ENCODE results near the gene KLK5. TPM values are rescaled to one million over a fixed set of nuclear protein-coding genes. Genes with fewer than 3 reads are reported as not detected.

The KLK5 gene
- total RNA-seq, 1 experiment from 2014 or later, result not detected

GRCh38 chr19:50894478-50895356 is 58.1 kb downstream of the KLK5 start:
- Histone ChIP-seq H3K27me3 (replicated peaks; ENCODE audit: control insufficient read depth, insufficient read depth, low read length) (no peaks in the 10 kb centered on the region), H3K9me3 (no peaks in the 10 kb centered on the region), H3K36me3 (ENCODE audit: control insufficient read depth, insufficient read depth, low read length) (no peaks in the 10 kb centered on the region), H3K4me1 (no peaks in the 10 kb centered on the region), H3K4me3 (ENCODE audit: low read depth, low read length) (no peak overlapping the region)
- no peaks in the 10 kb centered on the region for H3K4me1 Mint-ChIP-seq (ENCODE audit: low read depth, unreplicated experiment)
- no peak overlapping the region for H3K27ac Mint-ChIP-seq (ENCODE audit: unreplicated experiment)
- no peak for TF ChIP-seq CTCF (IDR thresholded peaks at IDR 0.05; ENCODE audit: insufficient read depth in 1 of 2, low read depth in 1 of 2, low read length in 1 of 2, severe bottlenecking in 1 of 2, unreplicated experiment in 1 of 2)
- POLR2A ChIA-PET, result no interaction called here
- no peak for DNase-seq
- no TSS peak for BruUV-seq (replicated peaks)
- CTCF ChIA-PET, result no interaction called here
- intact Hi-C loops (cut with micrococcal nuclease; ENCODE audit: unreplicated experiment), result no loop called here
- peaks cover 8% of the 10 kb centered on the region for H3K27me3 Mint-ChIP-seq (ENCODE audit: insufficient read depth, unreplicated experiment)
- H3K4me3 Mint-ChIP-seq (ENCODE audit: unreplicated experiment), result no peak overlapping the region
- H3K36me3 Mint-ChIP-seq (ENCODE audit: insufficient read depth, unreplicated experiment), result no peaks in the 10 kb centered on the region
- no peaks in the 10 kb centered on the region for H3K9me3 Mint-ChIP-seq (ENCODE audit: unreplicated experiment)

Other genes starting within 250 kb of the KLK5 start
- not detected in 2 replicates for gene SHANK1, start 233.2 kb downstream of the KLK5 start, total RNA-seq (2022)
- 0.51 and 1.1 TPM in 2 replicates for gene CLEC11A, start 229.7 kb downstream of the KLK5 start, total RNA-seq (2022)
- not detected in 2 replicates for gene GPR32, start 182.6 kb downstream of the KLK5 start, total RNA-seq (2022)
- gene ACP4, start 162.6 kb downstream of the KLK5 start, total RNA-seq (2022), result not detected in 2 replicates
- gene KLK1, start 129.3 kb downstream of the KLK5 start, total RNA-seq (2022), result 0.73 and 1.1 TPM in 2 replicates
- gene KLK15, start 119.5 kb downstream of the KLK5 start, total RNA-seq (2022), result not detected in 2 replicates
- gene KLK3, start 98.1 kb downstream of the KLK5 start, total RNA-seq (2022), result not detected in 2 replicates
- gene KLK2, start 79.6 kb downstream of the KLK5 start, total RNA-seq (2022), result not detected in 2 replicates
- gene KLK4, start 41.6 kb downstream of the KLK5 start, total RNA-seq (2022), result not detected in 2 replicates
- gene KLK6, start 16.6 kb upstream of the KLK5 start, total RNA-seq (2022), result 1.3 and 1.5 TPM in 2 replicates
- gene KLK7, start 30.9 kb upstream of the KLK5 start, total RNA-seq (2022), result not detected in 2 replicates
- gene KLK8, start 48.6 kb upstream of the KLK5 start, total RNA-seq (2022), result 1.7 TPM in 1 of 2 replicates, not detected in the other
- not detected in 2 replicates for gene KLK10, start 66.7 kb upstream of the KLK5 start, total RNA-seq (2022)
- not detected in 2 replicates for gene KLK11, start 73.6 kb upstream of the KLK5 start, total RNA-seq (2022)
- not detected in 2 replicates for gene KLK12, start 82.0 kb upstream of the KLK5 start, total RNA-seq (2022)
- not detected in 2 replicates for gene KLK13, start 112.1 kb upstream of the KLK5 start, total RNA-seq (2022)
- not detected in 2 replicates for gene KLK14, start 129.8 kb upstream of the KLK5 start, total RNA-seq (2022)
- gene CTU1, start 155.4 kb upstream of the KLK5 start, total RNA-seq (2022), result 8.1 and 8.9 TPM in 2 replicates
- gene SIGLEC9, start 171.9 kb upstream of the KLK5 start, total RNA-seq (2022), result not detected in 2 replicates
- gene SIGLEC7, start 189.3 kb upstream of the KLK5 start, total RNA-seq (2022), result not detected in 2 replicates